Measurements from ENCODE around the gene SUN1.

Gene SUN1

DNA sequence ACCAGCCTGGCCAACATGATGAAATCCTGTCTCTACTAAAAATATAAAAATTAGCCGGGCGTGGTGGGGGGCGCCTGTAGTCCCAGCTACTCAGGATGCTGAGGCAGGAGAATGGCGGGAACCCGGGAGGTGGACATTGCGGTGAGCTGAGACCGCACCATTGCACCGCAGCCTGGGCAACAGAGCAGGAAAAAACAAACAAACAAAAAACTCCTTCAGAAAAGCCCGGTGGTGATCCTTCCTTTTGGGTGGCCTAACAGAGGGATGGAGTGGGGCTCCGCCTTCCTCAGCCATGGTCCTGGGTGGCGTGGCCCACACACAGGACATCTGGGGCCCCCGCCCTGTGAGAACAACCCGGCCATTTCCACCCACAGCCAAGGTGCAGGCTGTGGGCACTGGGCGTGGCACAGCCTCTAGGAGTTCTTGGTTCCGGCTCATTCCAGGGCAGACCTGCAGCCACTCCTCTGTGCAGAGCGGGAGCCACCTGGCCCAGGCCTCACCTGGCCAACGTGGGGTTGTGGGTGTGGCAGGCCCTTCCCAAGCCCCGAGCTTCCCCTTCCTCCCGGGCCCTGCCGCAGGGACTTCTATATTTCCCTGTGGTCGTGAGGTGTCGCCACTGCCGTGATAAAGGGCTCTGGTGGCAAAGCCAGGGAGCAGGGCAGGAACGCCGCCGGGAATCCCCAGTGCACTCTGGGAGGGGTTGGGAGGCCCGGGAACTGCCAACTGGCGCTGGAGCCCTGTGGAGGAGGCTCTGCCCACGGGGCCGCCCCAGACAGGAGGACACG lies 81.7 kb downstream of the SUN1 start:
- Histone ChIP-seq H3K27me3 (ENCODE audit: low read depth, low read length) (no peaks in the 10 kb centered on the region), H3K4me3 (ENCODE audit: low read length) (no peak overlapping the region), H3K4me1 (ENCODE audit: low read length) (peaks cover 10% of the 10 kb centered on the region), H4K20me1 (ENCODE audit: insufficient read depth, low read length) (no peaks in the 10 kb centered on the region), H3K9me3 (ENCODE audit: insufficient read depth, low read length) (no peaks in the 10 kb centered on the region), H3K27ac (ENCODE audit: low read length) (no peak overlapping the region), H3K36me3 (replicated peaks; ENCODE audit: low read depth, low read length) (no peaks in the 10 kb centered on the region), H3K4me2 (ENCODE audit: low read length) (no peak overlapping the region), H3K79me2 (ENCODE audit: low read length) (no peaks in the 10 kb centered on the region), H3K9ac (ENCODE audit: low read length) (no peak overlapping the region), H2AFZ (ENCODE audit: low read depth, low read length) (no peak overlapping the region)
- TF ChIP-seq, protein P1, sequence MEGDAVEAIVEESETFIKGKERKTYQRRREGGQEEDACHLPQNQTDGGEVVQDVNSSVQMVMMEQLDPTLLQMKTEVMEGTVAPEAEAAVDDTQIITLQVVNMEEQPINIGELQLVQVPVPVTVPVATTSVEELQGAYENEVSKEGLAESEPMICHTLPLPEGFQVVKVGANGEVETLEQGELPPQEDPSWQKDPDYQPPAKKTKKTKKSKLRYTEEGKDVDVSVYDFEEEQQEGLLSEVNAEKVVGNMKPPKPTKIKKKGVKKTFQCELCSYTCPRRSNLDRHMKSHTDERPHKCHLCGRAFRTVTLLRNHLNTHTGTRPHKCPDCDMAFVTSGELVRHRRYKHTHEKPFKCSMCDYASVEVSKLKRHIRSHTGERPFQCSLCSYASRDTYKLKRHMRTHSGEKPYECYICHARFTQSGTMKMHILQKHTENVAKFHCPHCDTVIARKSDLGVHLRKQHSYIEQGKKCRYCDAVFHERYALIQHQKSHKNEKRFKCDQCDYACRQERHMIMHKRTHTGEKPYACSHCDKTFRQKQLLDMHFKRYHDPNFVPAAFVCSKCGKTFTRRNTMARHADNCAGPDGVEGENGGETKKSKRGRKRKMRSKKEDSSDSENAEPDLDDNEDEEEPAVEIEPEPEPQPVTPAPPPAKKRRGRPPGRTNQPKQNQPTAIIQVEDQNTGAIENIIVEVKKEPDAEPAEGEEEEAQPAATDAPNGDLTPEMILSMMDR (IDR thresholded peaks at IDR 0.05; ENCODE audit: low read depth, low read length) = 0 out of 2 replicates have a peak, but pooled peaks have one; percentile 3
- TF ChIP-seq EZH2phosphoT487 (IDR thresholded peaks at IDR 0.05; ENCODE audit: low read depth) = no peak

DNA sequence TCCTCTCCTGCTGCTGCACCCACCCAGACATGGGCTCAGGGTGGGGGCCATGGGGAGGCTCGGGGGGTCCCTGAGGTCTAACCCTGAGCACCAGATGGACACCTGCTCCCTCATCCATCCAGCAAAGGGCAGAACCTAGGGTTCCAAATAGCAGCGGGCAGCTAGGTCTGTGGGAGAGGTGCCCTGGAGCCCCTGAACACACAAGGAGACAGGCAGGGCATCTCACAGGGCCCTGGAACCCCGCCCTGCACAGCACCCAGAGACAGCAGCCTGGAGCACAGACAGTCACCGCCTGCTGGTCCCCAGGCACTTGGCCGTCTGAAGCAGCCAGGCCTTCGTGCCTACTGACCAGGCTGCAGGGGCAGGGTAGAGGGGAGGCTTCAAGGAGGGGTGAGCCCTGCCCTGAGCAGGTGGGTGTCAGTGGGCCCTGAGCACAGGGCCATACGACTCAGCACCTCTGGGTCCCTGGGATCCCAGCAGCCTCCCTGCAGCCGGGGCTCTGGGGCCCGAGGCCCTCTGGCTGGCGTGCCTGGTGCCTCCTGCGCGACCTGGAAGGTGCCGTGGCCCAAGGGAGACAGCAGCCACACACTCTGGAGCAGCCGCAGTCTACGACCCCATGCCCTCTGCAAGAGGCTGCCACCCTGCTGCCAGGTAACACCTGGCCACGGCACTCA lies 82.4 kb downstream of the SUN1 start:
- H3K36me3 ChIP-seq (replicated peaks; ENCODE audit: low read depth, low read length) = no peaks in the 10 kb centered on the region
- H3K27me3 ChIP-seq (ENCODE audit: low read depth, low read length) = no peaks in the 10 kb centered on the region
- no peak overlapping the region for H3K27ac ChIP-seq (ENCODE audit: low read length)
- no peak overlapping the region for H2AFZ ChIP-seq (ENCODE audit: low read depth, low read length)
- H3K4me3 ChIP-seq (ENCODE audit: low read length) = no peak overlapping the region
- no peaks in the 10 kb centered on the region for H3K9me3 ChIP-seq (ENCODE audit: insufficient read depth, low read length)
- H4K20me1 ChIP-seq (ENCODE audit: insufficient read depth, low read length) = no peaks in the 10 kb centered on the region
- no peak for TF ChIP-seq EZH2phosphoT487 (IDR thresholded peaks at IDR 0.05; ENCODE audit: low read depth)
- TF ChIP-seq, protein P1 (IDR thresholded peaks at IDR 0.05; ENCODE audit: low read depth, low read length) = no peak
- H3K9ac ChIP-seq (ENCODE audit: low read length) = no peak overlapping the region
- H3K4me2 ChIP-seq (ENCODE audit: low read length) = no peak overlapping the region
- peaks cover 9% of the 10 kb centered on the region for H3K4me1 ChIP-seq (ENCODE audit: low read length)
- no peaks in the 10 kb centered on the region for H3K79me2 ChIP-seq (ENCODE audit: low read length)

DNA sequence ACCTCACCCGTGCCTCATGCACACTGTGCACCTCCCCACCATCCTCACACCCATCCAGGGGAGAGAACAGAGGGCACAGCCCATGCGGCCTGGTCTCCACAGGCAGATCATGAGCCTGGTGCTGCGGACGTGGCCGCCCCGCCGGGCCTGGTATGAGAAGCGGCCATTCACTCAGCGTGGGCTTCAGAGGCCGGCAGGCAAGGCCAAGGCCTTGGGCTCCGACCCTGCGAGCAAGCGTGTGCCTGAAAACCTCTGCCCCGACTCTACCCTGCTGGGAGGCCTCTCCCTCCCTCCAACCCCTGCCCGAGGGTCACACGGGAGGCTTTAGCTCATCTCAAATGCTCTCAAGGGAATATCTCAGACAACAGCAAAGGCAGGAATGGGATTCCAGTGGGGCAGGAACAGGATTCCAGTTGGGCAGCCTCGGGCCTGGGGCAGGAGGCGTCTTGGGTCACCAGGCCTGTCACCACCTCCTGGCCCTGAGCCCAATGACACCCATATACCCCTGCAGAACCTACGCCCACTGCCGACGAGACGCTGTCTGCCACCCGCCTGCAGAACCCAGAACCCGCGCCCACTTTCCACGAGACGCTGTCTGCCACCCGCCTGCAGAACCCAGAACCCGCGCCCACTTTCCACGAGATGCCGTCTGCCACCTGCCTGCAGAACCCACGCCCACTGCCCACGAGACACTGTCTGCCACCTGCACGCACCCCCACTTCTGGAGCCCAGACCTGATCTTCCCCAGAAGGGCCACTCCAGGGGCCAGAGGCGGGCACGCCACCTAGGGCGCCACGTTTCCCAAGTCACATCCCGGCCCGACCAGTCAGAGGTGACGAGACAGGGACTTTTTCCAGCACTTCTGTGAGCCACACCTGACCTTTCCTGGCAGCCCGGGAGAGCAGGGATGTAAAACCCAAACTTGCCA lies 83.3 kb downstream of the SUN1 start:
- no peaks in the 10 kb centered on the region for H3K27me3 ChIP-seq (ENCODE audit: low read depth, low read length)
- no peaks in the 10 kb centered on the region for H3K36me3 ChIP-seq (replicated peaks; ENCODE audit: low read depth, low read length)
- 0 out of 2 replicates have a peak, but pooled peaks cover under 1% of the 10 kb centered on the region for H3K4me1 ChIP-seq (ENCODE audit: low read length)
- H3K27ac ChIP-seq (ENCODE audit: low read length) = no peak overlapping the region
- no peak overlapping the region for H3K4me2 ChIP-seq (ENCODE audit: low read length)
- no peak overlapping the region for H2AFZ ChIP-seq (ENCODE audit: low read depth, low read length)
- no peak overlapping the region for H3K4me3 ChIP-seq (ENCODE audit: low read length)
- no peak for TF ChIP-seq EZH2phosphoT487 (IDR thresholded peaks at IDR 0.05; ENCODE audit: low read depth)
- TF ChIP-seq, protein P1 (IDR thresholded peaks at IDR 0.05; ENCODE audit: low read depth, low read length) = no peak
- no peaks in the 10 kb centered on the region for H4K20me1 ChIP-seq (ENCODE audit: insufficient read depth, low read length)
- H3K79me2 ChIP-seq (ENCODE audit: low read length) = no peaks in the 10 kb centered on the region
- no peak overlapping the region for H3K9ac ChIP-seq (ENCODE audit: low read length)
- H3K9me3 ChIP-seq (ENCODE audit: insufficient read depth, low read length) = no peaks in the 10 kb centered on the region

All from OCI-LY3 (cell line).